IPS DF 4.7 (cell line): ENCODE data around the gene PNLIPRP2.

Experiments
- DNase-seq: peaks from one replicate; pipeline ENCODE4 v3.0.0-alpha.2; 2013; ENCODE audit warnings: low spot score; ENCODE audit errors: extremely low read depth

Gene PNLIPRP2

GRCh38 chr10:116612107-116612769 is 8.5 kb upstream of the PNLIPRP2 start:
- no peak for DNase-seq

GRCh38 chr10:116613471-116613870 is 7.3 kb upstream of the PNLIPRP2 start:
- DNase-seq: no peak

- DNase-seq: no peak
Observed at GRCh38 chr10:116614796-116615195, 6.0 kb upstream of the PNLIPRP2 start.

GRCh38 chr10:116615199-116615776 is 5.5 kb upstream of the PNLIPRP2 start:
- no peak for DNase-seq

- DNase-seq: no peak
Observed at GRCh38 chr10:116621476-116621875, 723 bp downstream of the PNLIPRP2 start.

- DNase-seq: no peak
Observed at GRCh38 chr10:116621934-116622655, 1.3 kb downstream of the PNLIPRP2 start.

GRCh38 chr10:116625845-116626244 is 5.1 kb downstream of the PNLIPRP2 start:
- no peak for DNase-seq

GRCh38 chr10:116626815-116627214 is 6.1 kb downstream of the PNLIPRP2 start:
- no peak for DNase-seq

- no peak for DNase-seq
Observed at GRCh38 chr10:116627386-116627933, 6.7 kb downstream of the PNLIPRP2 start.

- no peak for DNase-seq
Observed at GRCh38 chr10:116629340-116629739, 8.6 kb downstream of the PNLIPRP2 start.

GRCh38 chr10:116630020-116630419 is 9.3 kb downstream of the PNLIPRP2 start:
- DNase-seq: no peak

- no peak for DNase-seq
Observed at GRCh38 chr10:116631871-116632295, 11.1 kb downstream of the PNLIPRP2 start.

- DNase-seq: no peak
Observed at GRCh38 chr10:116632596-116633215, 12.0 kb downstream of the PNLIPRP2 start.

GRCh38 chr10:116633216-116633600 is 12.5 kb downstream of the PNLIPRP2 start:
- DNase-seq: no peak

- DNase-seq: no peak
Observed at GRCh38 chr10:116634126-116634975, 13.6 kb downstream of the PNLIPRP2 start.

GRCh38 chr10:116636385-116636784 is 15.6 kb downstream of the PNLIPRP2 start:
- no peak for DNase-seq

- no peak for DNase-seq
Observed at GRCh38 chr10:116636976-116637375, 16.2 kb downstream of the PNLIPRP2 start.

GRCh38 chr10:116637830-116638229 is 17.1 kb downstream of the PNLIPRP2 start:
- no peak for DNase-seq

GRCh38 chr10:116646502-116646901 is 25.7 kb downstream of the PNLIPRP2 start:
- DNase-seq: no peak

- DNase-seq: no peak
Observed at GRCh38 chr10:116648903-116649302, 28.1 kb downstream of the PNLIPRP2 start.

- DNase-seq: no peak
Observed at GRCh38 chr10:116653885-116654284, 33.1 kb downstream of the PNLIPRP2 start.
